Thoracic aorta (tissue), 2 donors: Measurements from ENCODE around the gene KCNJ6. TPM values are rescaled to one million over a fixed set of nuclear protein-coding genes. Genes with fewer than 3 reads are reported as not detected.
A peak's percentile ranks its signal among the peaks of the same experiment; 100 is the strongest.

ENCODE experiments used
- ATAC-seq: fragments of 150-250 bp; one replicate; pipeline ENCODE4 v1.8.0; 2017; ENCODE audit warnings: low read depth; ENCODE audit not compliant: insufficient number of reproducible peaks, low FRiP score
- DNase-seq: peaks from one replicate; pipeline ENCODE4 v3.0.0-alpha.2; 2020; ENCODE audit warnings: low spot score
- H3K27ac ChIP-seq, 2 donors: fragments of 200-600 bp; sonication (generic); 1 replicate in 1 of 2; 2 replicates in 1 of 2; pipeline ENCODE4 v1.5.1; 2016; ENCODE audit warnings: mild to moderate bottlenecking in 2 of 2, moderate library complexity in 2 of 2
- H3K27me3 ChIP-seq: fragments of 200-600 bp; sonication (generic); replicated peaks from 2 replicates; pipeline ENCODE4 v1.6.0; 2016; ENCODE audit warnings: mild to moderate bottlenecking; ENCODE audit not compliant: insufficient read depth
- H3K36me3 ChIP-seq: fragments of 200-600 bp; sonication (generic); one replicate; pipeline ENCODE4 v1.5.1; 2016
- H3K4me1 ChIP-seq, 2 donors: fragments of 200-600 bp; sonication (generic); 1 replicate in 1 of 2; 2 replicates in 1 of 2; pipeline versions ENCODE4 v1.5.1 to v1.6.0; 2016; ENCODE audit warnings: low read depth in 2 of 2, mild to moderate bottlenecking in 1 of 2; ENCODE audit not compliant: control insufficient read depth in 1 of 2
- H3K4me3 ChIP-seq: fragments of 200-600 bp; sonication (generic); 2 replicates; pipeline ENCODE4 v1.5.1; 2016; ENCODE audit warnings: mild to moderate bottlenecking
- H3K9me3 ChIP-seq: fragments of 200-600 bp; sonication (generic); 2 replicates; pipeline ENCODE4 v1.5.1; 2016
- CTCF ChIP-seq: fragments of 200-600 bp; sonication (generic); IDR thresholded peaks from one replicate; pipeline ENCODE4 v1.5.1; 2019; ENCODE audit warnings: antibody characterized with exemption
- total RNA-seq, 2 donors: library from RNA; depleted of rRNA; stranded (reverse); fragments of >200 nt; gene quantifications; one replicate each; pipeline versions ENCODE4 v1.1.0 to v1.2.3, GENCODE V29; 2016

Gene KCNJ6
- total RNA-seq, 2 donors from 2014 or later, result not detected

- Histone ChIP-seq H3K36me3 (no peaks in the 10 kb centered on the region), H3K27ac (no peak overlapping the region), H3K4me1 (no peaks in the 10 kb centered on the region), H3K27me3 (no peaks in the 10 kb centered on the region), H3K4me3 (no peak overlapping the region), H3K9me3 (no peaks in the 10 kb centered on the region)
- ATAC-seq (no peak), DNase-seq (no peak)
- TF ChIP-seq CTCF, result no peak
Measured at GRCh38 chr21:37587635-37588177, 328.6 kb downstream of the KCNJ6 start.

- no peak overlapping the region for H3K4me3 ChIP-seq
- ATAC-seq, result no peak
- TF ChIP-seq CTCF, result no peak
Measured at GRCh38 chr21:37587203-37587602, 329.1 kb downstream of the KCNJ6 start.

GRCh38 chr21:37582590-37582989 lies 333.7 kb downstream of the KCNJ6 start:
- no peak overlapping the region for H3K27ac ChIP-seq
- TF ChIP-seq CTCF, result peak; percentile 65
- no peak overlapping the region for H3K4me3 ChIP-seq
- ATAC-seq (no peak), DNase-seq (no peak)
- H3K36me3 ChIP-seq, result no peaks in the 10 kb centered on the region
- H3K9me3 ChIP-seq, result peaks cover 11% of the 10 kb centered on the region
- H3K27me3 ChIP-seq, result no peaks in the 10 kb centered on the region
- H3K4me1 ChIP-seq, result no peaks in the 10 kb centered on the region

More at GRCh38 chr21:37587203-37587602, 329.1 kb downstream of the KCNJ6 start:
- Histone ChIP-seq H3K4me1 (no peaks in the 10 kb centered on the region), H3K36me3 (no peaks in the 10 kb centered on the region), H3K9me3 (no peaks in the 10 kb centered on the region), H3K27ac (no peak overlapping the region), H3K27me3 (no peaks in the 10 kb centered on the region)
- DNase-seq, result no peak

GRCh38 chr21:37580666-37581065 lies 335.6 kb downstream of the KCNJ6 start:
- Histone ChIP-seq H3K27ac (no peak overlapping the region), H3K4me3 (no peak overlapping the region), H3K27me3 (no peaks in the 10 kb centered on the region), H3K9me3 (peaks cover 11% of the 10 kb centered on the region), H3K36me3 (no peaks in the 10 kb centered on the region), H3K4me1 (no peaks in the 10 kb centered on the region)
- ATAC-seq (no peak), DNase-seq (no peak)
- no peak for TF ChIP-seq CTCF

- H3K4me1 ChIP-seq, result no peaks in the 10 kb centered on the region
- ATAC-seq, result no peak
- no peaks in the 10 kb centered on the region for H3K27me3 ChIP-seq
- DNase-seq, result no peak
- no peak for TF ChIP-seq CTCF
- no peaks in the 10 kb centered on the region for H3K36me3 ChIP-seq
- H3K4me3 ChIP-seq, result no peak overlapping the region
- peaks cover 11% of the 10 kb centered on the region for H3K9me3 ChIP-seq
- no peak overlapping the region for H3K27ac ChIP-seq
Measured at GRCh38 chr21:37579356-37579755, 336.9 kb downstream of the KCNJ6 start.
